Measurements from ENCODE around the gene HAPLN3. TPM values are rescaled to one million over a fixed set of nuclear protein-coding genes. Genes with fewer than 3 reads are reported as not detected.

The HAPLN3 gene
- total and polyA plus RNA-seq, 4 donors: 0.21 to 0.51 (median 0.34) TPM

DNA sequence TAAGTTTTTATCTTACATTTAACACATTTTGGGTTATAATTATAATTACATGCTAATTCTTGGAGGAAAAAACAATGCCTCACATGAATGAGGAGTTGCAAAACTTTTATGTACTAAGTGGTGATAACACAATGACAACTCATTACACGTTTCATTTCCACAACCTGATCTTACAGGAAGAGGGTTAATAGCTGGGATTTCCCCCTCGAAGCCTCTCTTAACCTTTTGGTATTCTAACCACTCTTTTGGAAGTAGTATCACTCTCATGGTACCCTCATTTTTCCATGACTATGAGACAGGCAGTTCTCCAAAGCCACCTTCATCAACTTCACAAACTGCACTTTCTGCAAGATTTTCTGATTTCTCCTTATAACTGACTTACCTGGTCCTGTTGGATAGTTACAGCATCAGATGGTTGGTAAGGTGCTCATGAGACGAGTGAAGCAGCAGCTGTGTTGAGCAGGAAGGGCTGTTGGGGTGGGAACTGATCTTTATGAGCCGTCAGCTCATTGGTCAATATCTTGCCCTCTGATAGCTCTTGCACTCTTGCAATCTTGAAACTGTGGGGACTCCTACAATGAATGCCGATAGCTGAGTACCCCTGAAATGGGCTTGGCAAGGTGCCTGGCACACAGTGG is 50.5 kb downstream of the HAPLN3 start:
- TF ChIP-seq NR2F2 (IDR thresholded peaks at IDR 0.05) (no peak), HNF4A (conservative IDR thresholded peaks at IDR 0.05) (no peak), RXRA (IDR thresholded peaks at IDR 0.05) (no peak), SP1 (IDR thresholded peaks at IDR 0.05) (no peak), JUND (IDR thresholded peaks at IDR 0.05) (no peak), GABPA (IDR thresholded peaks at IDR 0.05 in 1 of 2, conservative IDR thresholded peaks at IDR 0.05 in 1 of 2) (no peak), YY1 (IDR thresholded peaks at IDR 0.05) (no peak), RAD21 (IDR thresholded peaks at IDR 0.05) (no peak), EGR1 (IDR thresholded peaks at IDR 0.05; ENCODE audit: low read depth in 2 of 2) (no peak), FOXA2 (IDR thresholded peaks at IDR 0.05) (no peak), TAF1 (conservative IDR thresholded peaks at IDR 0.05) (no peak), FOXA1 (IDR thresholded peaks at IDR 0.05) (no peak), HNF4G (IDR thresholded peaks at IDR 0.05) (no peak)
- TF ChIP-seq, protein P1, sequence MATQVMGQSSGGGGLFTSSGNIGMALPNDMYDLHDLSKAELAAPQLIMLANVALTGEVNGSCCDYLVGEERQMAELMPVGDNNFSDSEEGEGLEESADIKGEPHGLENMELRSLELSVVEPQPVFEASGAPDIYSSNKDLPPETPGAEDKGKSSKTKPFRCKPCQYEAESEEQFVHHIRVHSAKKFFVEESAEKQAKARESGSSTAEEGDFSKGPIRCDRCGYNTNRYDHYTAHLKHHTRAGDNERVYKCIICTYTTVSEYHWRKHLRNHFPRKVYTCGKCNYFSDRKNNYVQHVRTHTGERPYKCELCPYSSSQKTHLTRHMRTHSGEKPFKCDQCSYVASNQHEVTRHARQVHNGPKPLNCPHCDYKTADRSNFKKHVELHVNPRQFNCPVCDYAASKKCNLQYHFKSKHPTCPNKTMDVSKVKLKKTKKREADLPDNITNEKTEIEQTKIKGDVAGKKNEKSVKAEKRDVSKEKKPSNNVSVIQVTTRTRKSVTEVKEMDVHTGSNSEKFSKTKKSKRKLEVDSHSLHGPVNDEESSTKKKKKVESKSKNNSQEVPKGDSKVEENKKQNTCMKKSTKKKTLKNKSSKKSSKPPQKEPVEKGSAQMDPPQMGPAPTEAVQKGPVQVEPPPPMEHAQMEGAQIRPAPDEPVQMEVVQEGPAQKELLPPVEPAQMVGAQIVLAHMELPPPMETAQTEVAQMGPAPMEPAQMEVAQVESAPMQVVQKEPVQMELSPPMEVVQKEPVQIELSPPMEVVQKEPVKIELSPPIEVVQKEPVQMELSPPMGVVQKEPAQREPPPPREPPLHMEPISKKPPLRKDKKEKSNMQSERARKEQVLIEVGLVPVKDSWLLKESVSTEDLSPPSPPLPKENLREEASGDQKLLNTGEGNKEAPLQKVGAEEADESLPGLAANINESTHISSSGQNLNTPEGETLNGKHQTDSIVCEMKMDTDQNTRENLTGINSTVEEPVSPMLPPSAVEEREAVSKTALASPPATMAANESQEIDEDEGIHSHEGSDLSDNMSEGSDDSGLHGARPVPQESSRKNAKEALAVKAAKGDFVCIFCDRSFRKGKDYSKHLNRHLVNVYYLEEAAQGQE (IDR thresholded peaks at IDR 0.05): no peak
- TF ChIP-seq, protein P2, sequence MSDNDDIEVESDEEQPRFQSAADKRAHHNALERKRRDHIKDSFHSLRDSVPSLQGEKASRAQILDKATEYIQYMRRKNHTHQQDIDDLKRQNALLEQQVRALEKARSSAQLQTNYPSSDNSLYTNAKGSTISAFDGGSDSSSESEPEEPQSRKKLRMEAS (IDR thresholded peaks at IDR 0.05): no peak
- TF ChIP-seq, protein P3, sequence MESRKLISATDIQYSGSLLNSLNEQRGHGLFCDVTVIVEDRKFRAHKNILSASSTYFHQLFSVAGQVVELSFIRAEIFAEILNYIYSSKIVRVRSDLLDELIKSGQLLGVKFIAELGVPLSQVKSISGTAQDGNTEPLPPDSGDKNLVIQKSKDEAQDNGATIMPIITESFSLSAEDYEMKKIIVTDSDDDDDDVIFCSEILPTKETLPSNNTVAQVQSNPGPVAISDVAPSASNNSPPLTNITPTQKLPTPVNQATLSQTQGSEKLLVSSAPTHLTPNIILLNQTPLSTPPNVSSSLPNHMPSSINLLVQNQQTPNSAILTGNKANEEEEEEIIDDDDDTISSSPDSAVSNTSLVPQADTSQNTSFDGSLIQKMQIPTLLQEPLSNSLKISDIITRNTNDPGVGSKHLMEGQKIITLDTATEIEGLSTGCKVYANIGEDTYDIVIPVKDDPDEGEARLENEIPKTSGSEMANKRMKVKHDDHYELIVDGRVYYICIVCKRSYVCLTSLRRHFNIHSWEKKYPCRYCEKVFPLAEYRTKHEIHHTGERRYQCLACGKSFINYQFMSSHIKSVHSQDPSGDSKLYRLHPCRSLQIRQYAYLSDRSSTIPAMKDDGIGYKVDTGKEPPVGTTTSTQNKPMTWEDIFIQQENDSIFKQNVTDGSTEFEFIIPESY (IDR thresholded peaks at IDR 0.05): no peak
- TF ChIP-seq, protein P4, sequence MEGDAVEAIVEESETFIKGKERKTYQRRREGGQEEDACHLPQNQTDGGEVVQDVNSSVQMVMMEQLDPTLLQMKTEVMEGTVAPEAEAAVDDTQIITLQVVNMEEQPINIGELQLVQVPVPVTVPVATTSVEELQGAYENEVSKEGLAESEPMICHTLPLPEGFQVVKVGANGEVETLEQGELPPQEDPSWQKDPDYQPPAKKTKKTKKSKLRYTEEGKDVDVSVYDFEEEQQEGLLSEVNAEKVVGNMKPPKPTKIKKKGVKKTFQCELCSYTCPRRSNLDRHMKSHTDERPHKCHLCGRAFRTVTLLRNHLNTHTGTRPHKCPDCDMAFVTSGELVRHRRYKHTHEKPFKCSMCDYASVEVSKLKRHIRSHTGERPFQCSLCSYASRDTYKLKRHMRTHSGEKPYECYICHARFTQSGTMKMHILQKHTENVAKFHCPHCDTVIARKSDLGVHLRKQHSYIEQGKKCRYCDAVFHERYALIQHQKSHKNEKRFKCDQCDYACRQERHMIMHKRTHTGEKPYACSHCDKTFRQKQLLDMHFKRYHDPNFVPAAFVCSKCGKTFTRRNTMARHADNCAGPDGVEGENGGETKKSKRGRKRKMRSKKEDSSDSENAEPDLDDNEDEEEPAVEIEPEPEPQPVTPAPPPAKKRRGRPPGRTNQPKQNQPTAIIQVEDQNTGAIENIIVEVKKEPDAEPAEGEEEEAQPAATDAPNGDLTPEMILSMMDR (IDR thresholded peaks at IDR 0.05; ENCODE audit: low read depth, low read length, missing input control): no peak
- TF ChIP-seq, protein P5, sequence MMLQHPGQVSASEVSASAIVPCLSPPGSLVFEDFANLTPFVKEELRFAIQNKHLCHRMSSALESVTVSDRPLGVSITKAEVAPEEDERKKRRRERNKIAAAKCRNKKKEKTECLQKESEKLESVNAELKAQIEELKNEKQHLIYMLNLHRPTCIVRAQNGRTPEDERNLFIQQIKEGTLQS (IDR thresholded peaks at IDR 0.05): no peak
- Histone ChIP-seq H3K4me1 (ENCODE audit: control insufficient read depth in 4 of 4, insufficient read depth in 4 of 4, low read length in 3 of 4) (no peaks in the 10 kb centered on the region), H3K27me3 (ENCODE audit: control insufficient read depth in 4 of 4, insufficient read depth in 4 of 4, low read length in 3 of 4) (peaks cover 0 to 3% (median 0%) of the 10 kb centered on the region in 4 donors), H3K27ac (ENCODE audit: low read depth in 1 of 2, low read length in 2 of 2) (no peak overlapping the region), H3K36me3 (ENCODE audit: control insufficient read depth in 4 of 4, insufficient read depth in 3 of 4, low read depth in 1 of 4, low read length in 3 of 4) (no peaks in the 10 kb centered on the region), H3K4me3 (ENCODE audit: low read depth in 1 of 3, low read length in 3 of 3) (no peak overlapping the region), H3K9me3 (ENCODE audit: control insufficient read depth in 4 of 4, low read length in 3 of 4) (no peaks in the 10 kb centered on the region), H3K9ac (ENCODE audit: low read depth in 1 of 2, low read length in 2 of 2) (no peak overlapping the region)
- 58% methylated on average over 5 of the region's 5 CpGs for WGBS
- DNase-seq (ENCODE audit: low spot score): no peak

All from liver (tissue), 9 donors.